GM23338 (cell line): ENCODE results near the gene CBLN3. TPM values are rescaled to one million over a fixed set of nuclear protein-coding genes. Genes with fewer than 3 reads are reported as not detected.
A peak's percentile ranks its signal among the peaks of the same experiment; 100 is the strongest.

Experiments used
- ATAC-seq: fragments of 200-7000 bp; cut with Tn5 transposase; 3 replicates; pipeline ENCODE4 v1.9.1; 2020
- DNase-seq: peaks from one replicate; pipeline ENCODE4 v3.0.0-alpha.2; 2015; ENCODE audit warnings: low spot score
- H2AFZ ChIP-seq: fragments of 200-600 bp; sonication (generic); 2 replicates; pipeline ENCODE4 v1.8.0; 2016; ENCODE audit warnings: antibody characterized with exemption, mild to moderate bottlenecking, moderate library complexity
- H3F3A ChIP-seq: fragments of 200-600 bp; sonication (generic); replicated peaks from 2 replicates; pipeline ENCODE4 v1.8.0; 2017; ENCODE audit warnings: antibody characterized with exemption, mixed run types, low read depth
- H3K27ac ChIP-seq: fragments of 200-600 bp; sonication (generic); 2 replicates; pipeline ENCODE4 v1.6.1; 2016; ENCODE audit warnings: low read depth
- H3K27me3 ChIP-seq: fragments of 200-600 bp; sonication (generic); 2 replicates; pipeline ENCODE4 v1.8.0; 2016; ENCODE audit warnings: mild to moderate bottlenecking, mixed run types, moderate library complexity; ENCODE audit not compliant: insufficient read depth
- H3K36me3 ChIP-seq: fragments of 200-600 bp; sonication (generic); 2 replicates; pipeline ENCODE4 v1.8.0; 2016; ENCODE audit warnings: mild to moderate bottlenecking; ENCODE audit not compliant: insufficient read depth
- H3K4me1 ChIP-seq: fragments of 200-600 bp; sonication (generic); 2 replicates; pipeline ENCODE4 v1.8.0; 2016; ENCODE audit warnings: mild to moderate bottlenecking, moderate library complexity; ENCODE audit not compliant: insufficient read depth
- H3K4me2 ChIP-seq: fragments of 200-600 bp; sonication (generic); 2 replicates; pipeline ENCODE4 v1.7.1; 2017; ENCODE audit warnings: mixed run types
- H3K4me3 ChIP-seq: fragments of 200-600 bp; sonication (generic); 2 replicates; pipeline ENCODE4 v1.6.1; 2016; ENCODE audit warnings: mixed run types
- H3K79me2 ChIP-seq: fragments of 200-600 bp; sonication (generic); replicated peaks from 2 replicates; pipeline ENCODE4 v1.8.0; 2017; ENCODE audit warnings: mild to moderate bottlenecking; ENCODE audit not compliant: insufficient read depth
- H3K9me2 ChIP-seq: fragments of 200-600 bp; sonication (generic); 2 replicates; pipeline ENCODE4 v1.8.0; 2017; ENCODE audit not compliant: insufficient read depth
- H4K20me1 ChIP-seq: fragments of 200-600 bp; sonication (generic); replicated peaks from 2 replicates; pipeline ENCODE4 v1.8.0; 2017; ENCODE audit warnings: mild to moderate bottlenecking; ENCODE audit not compliant: insufficient read depth
- H3K27ac Mint-ChIP-seq: 2 replicates; pipeline ENCODE4 v1.8.0; 2020; ENCODE audit warnings: inconsistent platforms, mild to moderate bottlenecking, moderate library complexity, mixed read lengths
- H3K27me3 Mint-ChIP-seq: 3 replicates; pipeline ENCODE4 v1.8.0; 2022; ENCODE audit warnings: low read depth, mild to moderate bottlenecking, moderate library complexity, mixed read lengths, inconsistent platforms; ENCODE audit not compliant: insufficient read depth, poor library complexity
- H3K36me3 Mint-ChIP-seq: 3 replicates; pipeline ENCODE4 v1.8.0; 2021; ENCODE audit warnings: low read depth, mild to moderate bottlenecking, inconsistent platforms, moderate library complexity, mixed read lengths
- H3K4me1 Mint-ChIP-seq: 3 replicates; pipeline ENCODE4 v1.8.0; 2020; ENCODE audit warnings: mild to moderate bottlenecking, inconsistent platforms, mixed read lengths
- H3K4me3 Mint-ChIP-seq: 3 replicates; pipeline ENCODE4 v1.8.0; 2021; ENCODE audit warnings: moderate library complexity, mild to moderate bottlenecking, inconsistent platforms, mixed read lengths
- H3K9me3 Mint-ChIP-seq: 3 replicates; pipeline ENCODE4 v1.8.0; 2020; ENCODE audit warnings: moderate library complexity, mild to moderate bottlenecking, inconsistent platforms, mixed read lengths
- EZH2 ChIP-seq: fragments of 200-600 bp; sonication (generic); IDR thresholded peaks from one replicate; pipeline ENCODE4 v1.8.0; 2017; ENCODE audit warnings: antibody characterized with exemption, mild to moderate bottlenecking, low read depth; ENCODE audit not compliant: unreplicated experiment
- polyA plus RNA-seq: library from polyadenylated mRNA; unstranded; fragments of >200 nt; fragmentation: Nextera tagmentation; extraction: Ambion mirVana; gene quantifications from 2 replicates; pipeline ENCODE4 v1.2.1, GENCODE V29; 2016
- total RNA-seq: library from RNA; depleted of rRNA; stranded (reverse); fragments of >200 nt; shearing (Covaris generic); gene quantifications from 2 replicates; pipeline ENCODE4 v1.2.3, GENCODE V29; 2014
- TF ChIP-seq, protein P1 (sequence below): fragments of 250-450 bp; sonication (Bioruptor Pico); IDR thresholded peaks from 2 replicates; pipeline ENCODE4 v1.5.0; 2020; ENCODE audit warnings: mild to moderate bottlenecking, moderate library complexity
- TF ChIP-seq, protein P2 (sequence below): IDR thresholded peaks from 2 replicates; pipeline ENCODE4 v1.6.1; 2016; ENCODE audit warnings: antibody characterized with exemption
- TF ChIP-seq, protein P3 (sequence below), 2 experiments: fragments of 200-600 bp in 1 of 2; sonication (generic) in 1 of 2; conservative IDR thresholded peaks; 2 replicates each; pipeline versions ENCODE4 v1.5.1 to v1.6.1; 2016 to 2017; ENCODE audit warnings: antibody characterized with exemption in 2 of 2, low read depth in 2 of 2, mild to moderate bottlenecking in 2 of 2, moderate library complexity in 1 of 2

Gene CBLN3
- total and polyA plus RNA-seq, 2 experiments from 2014 or later = 0.07 to 0.19 TPM

DNA sequence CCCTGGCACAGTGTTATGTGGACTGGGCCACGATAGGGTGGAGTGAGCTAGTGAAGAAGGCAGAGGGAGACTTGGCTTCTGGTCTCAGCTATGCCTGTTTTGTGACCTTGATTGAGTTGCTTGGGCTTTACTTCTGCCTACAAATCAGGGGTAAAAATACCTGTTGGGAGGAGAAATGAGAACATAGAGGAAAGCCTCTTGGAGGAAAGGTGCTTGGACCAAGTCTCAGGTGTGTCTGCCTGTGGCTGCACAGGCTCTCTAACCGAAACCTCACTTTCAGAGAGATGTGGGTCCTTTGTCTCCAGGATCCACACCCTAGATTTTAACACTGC, 8.2 kb upstream of the CBLN3 start (continued):
- TF ChIP-seq, protein P1, sequence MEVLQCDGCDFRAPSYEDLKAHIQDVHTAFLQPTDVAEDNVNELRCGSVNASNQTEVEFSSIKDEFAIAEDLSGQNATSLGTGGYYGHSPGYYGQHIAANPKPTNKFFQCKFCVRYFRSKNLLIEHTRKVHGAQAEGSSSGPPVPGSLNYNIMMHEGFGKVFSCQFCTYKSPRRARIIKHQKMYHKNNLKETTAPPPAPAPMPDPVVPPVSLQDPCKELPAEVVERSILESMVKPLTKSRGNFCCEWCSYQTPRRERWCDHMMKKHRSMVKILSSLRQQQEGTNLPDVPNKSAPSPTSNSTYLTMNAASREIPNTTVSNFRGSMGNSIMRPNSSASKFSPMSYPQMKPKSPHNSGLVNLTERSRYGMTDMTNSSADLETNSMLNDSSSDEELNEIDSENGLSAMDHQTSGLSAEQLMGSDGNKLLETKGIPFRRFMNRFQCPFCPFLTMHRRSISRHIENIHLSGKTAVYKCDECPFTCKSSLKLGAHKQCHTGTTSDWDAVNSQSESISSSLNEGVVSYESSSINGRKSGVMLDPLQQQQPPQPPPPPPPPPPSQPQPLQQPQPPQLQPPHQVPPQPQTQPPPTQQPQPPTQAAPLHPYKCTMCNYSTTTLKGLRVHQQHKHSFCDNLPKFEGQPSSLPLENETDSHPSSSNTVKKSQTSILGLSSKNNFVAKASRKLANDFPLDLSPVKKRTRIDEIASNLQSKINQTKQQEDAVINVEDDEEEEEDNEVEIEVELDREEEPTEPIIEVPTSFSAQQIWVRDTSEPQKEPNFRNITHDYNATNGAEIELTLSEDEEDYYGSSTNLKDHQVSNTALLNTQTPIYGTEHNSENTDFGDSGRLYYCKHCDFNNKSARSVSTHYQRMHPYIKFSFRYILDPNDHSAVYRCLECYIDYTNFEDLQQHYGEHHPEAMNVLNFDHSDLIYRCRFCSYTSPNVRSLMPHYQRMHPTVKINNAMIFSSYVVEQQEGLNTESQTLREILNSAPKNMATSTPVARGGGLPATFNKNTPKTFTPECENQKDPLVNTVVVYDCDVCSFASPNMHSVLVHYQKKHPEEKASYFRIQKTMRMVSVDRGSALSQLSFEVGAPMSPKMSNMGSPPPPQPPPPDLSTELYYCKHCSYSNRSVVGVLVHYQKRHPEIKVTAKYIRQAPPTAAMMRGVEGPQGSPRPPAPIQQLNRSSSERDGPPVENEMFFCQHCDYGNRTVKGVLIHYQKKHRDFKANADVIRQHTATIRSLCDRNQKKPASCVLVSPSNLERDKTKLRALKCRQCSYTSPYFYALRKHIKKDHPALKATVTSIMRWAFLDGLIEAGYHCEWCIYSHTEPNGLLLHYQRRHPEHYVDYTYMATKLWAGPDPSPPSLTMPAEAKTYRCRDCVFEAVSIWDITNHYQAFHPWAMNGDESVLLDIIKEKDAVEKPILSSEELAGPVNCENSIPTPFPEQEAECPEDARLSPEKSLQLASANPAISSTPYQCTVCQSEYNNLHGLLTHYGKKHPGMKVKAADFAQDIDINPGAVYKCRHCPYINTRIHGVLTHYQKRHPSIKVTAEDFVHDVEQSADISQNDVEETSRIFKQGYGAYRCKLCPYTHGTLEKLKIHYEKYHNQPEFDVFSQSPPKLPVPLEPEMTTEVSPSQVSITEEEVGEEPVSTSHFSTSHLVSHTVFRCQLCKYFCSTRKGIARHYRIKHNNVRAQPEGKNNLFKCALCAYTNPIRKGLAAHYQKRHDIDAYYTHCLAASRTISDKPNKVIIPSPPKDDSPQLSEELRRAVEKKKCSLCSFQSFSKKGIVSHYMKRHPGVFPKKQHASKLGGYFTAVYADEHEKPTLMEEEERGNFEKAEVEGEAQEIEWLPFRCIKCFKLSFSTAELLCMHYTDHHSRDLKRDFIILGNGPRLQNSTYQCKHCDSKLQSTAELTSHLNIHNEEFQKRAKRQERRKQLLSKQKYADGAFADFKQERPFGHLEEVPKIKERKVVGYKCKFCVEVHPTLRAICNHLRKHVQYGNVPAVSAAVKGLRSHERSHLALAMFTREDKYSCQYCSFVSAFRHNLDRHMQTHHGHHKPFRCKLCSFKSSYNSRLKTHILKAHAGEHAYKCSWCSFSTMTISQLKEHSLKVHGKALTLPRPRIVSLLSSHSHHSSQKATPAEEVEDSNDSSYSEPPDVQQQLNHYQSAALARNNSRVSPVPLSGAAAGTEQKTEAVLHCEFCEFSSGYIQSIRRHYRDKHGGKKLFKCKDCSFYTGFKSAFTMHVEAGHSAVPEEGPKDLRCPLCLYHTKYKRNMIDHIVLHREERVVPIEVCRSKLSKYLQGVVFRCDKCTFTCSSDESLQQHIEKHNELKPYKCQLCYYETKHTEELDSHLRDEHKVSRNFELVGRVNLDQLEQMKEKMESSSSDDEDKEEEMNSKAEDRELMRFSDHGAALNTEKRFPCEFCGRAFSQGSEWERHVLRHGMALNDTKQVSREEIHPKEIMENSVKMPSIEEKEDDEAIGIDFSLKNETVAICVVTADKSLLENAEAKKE (CRISPR knock-in tag) = no peak
- TF ChIP-seq, protein P2, sequence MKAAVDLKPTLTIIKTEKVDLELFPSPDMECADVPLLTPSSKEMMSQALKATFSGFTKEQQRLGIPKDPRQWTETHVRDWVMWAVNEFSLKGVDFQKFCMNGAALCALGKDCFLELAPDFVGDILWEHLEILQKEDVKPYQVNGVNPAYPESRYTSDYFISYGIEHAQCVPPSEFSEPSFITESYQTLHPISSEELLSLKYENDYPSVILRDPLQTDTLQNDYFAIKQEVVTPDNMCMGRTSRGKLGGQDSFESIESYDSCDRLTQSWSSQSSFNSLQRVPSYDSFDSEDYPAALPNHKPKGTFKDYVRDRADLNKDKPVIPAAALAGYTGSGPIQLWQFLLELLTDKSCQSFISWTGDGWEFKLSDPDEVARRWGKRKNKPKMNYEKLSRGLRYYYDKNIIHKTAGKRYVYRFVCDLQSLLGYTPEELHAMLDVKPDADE = no peak

DNA sequence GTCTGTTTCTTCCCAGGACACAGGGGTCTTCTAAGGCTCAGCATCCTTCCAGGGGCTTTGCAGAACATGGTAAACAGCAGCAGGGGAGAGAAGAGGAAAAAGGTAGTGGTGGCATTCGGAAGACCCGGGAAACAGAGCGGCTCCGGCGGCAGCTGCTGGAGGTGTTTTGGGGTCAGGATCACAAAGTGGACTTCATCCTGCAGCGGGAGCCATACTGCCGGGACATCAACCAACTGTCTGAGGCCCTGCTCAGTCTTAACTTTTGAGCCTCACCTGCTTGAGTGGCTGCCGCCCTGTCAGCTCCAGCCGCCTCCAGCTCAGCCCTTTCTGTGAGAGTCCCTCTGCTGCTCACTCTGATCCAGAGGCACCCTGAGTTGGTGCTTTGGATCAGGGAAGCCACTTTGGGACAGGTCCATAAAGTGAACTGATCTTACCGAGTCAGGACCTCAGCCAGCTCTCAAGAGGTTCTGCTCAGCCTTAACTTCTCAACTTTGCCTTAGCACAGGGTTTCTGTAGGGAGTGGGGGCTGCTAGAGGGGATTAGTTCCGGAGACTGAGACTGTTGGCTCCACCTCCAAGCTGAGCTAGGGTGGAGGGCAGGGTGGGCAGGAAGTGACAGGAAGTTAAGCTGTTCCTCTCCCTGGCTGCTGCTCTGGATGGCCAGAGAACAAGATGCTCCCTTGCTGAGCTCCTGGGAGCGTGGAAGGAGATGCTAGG, 7.7 kb upstream of the CBLN3 start:
- DNase-seq (peak; percentile 9), ATAC-seq (no peak)
- Histone ChIP-seq H2AFZ (no peak overlapping the region), H3K79me2 (peaks cover 10% of the 10 kb centered on the region; the same call in 1 of the 2 replicates), H4K20me1 (no peaks in the 10 kb centered on the region; the same call in 1 of the 2 replicates), H3F3A (peaks cover 7% of the 10 kb centered on the region; the same call in 1 of the 2 replicates), H3K27me3 (no peaks in the 10 kb centered on the region), H3K4me3 (no peak overlapping the region), H3K4me1 (peaks cover 8% of the 10 kb centered on the region), H3K9me2 (no peaks in the 10 kb centered on the region), H3K4me2 (no peak overlapping the region), H3K36me3 (peaks cover 7% of the 10 kb centered on the region; the same call in 1 of the 2 replicates), H3K27ac (no peak overlapping the region)
- H3K9me3 Mint-ChIP-seq = no peaks in the 10 kb centered on the region
- peaks cover 11% of the 10 kb centered on the region for H3K27me3 Mint-ChIP-seq
- no peak for TF ChIP-seq EZH2
- TF ChIP-seq, protein P3, sequence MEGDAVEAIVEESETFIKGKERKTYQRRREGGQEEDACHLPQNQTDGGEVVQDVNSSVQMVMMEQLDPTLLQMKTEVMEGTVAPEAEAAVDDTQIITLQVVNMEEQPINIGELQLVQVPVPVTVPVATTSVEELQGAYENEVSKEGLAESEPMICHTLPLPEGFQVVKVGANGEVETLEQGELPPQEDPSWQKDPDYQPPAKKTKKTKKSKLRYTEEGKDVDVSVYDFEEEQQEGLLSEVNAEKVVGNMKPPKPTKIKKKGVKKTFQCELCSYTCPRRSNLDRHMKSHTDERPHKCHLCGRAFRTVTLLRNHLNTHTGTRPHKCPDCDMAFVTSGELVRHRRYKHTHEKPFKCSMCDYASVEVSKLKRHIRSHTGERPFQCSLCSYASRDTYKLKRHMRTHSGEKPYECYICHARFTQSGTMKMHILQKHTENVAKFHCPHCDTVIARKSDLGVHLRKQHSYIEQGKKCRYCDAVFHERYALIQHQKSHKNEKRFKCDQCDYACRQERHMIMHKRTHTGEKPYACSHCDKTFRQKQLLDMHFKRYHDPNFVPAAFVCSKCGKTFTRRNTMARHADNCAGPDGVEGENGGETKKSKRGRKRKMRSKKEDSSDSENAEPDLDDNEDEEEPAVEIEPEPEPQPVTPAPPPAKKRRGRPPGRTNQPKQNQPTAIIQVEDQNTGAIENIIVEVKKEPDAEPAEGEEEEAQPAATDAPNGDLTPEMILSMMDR (conservative IDR thresholded peaks at IDR 0.05; ENCODE audit: low read depth in 2 of 2) = peak in 1 of 2 experiments; percentile 11; a peak in 1 of 4 replicates
- no peak overlapping the region for H3K4me3 Mint-ChIP-seq
- H3K36me3 Mint-ChIP-seq = peaks cover 43% of the 10 kb centered on the region
- peaks cover 9% of the 10 kb centered on the region; the same call in 2 of the 3 replicates for H3K4me1 Mint-ChIP-seq
- H3K27ac Mint-ChIP-seq = no peak overlapping the region
